ENCODE data around the gene GPD1L.
"Not testable (repeated sequence)": the region's sequence is repeated elsewhere in the genome, so short reads cannot be mapped to it uniquely, and the experiment has no call there.

GPD1L gene

DNA sequence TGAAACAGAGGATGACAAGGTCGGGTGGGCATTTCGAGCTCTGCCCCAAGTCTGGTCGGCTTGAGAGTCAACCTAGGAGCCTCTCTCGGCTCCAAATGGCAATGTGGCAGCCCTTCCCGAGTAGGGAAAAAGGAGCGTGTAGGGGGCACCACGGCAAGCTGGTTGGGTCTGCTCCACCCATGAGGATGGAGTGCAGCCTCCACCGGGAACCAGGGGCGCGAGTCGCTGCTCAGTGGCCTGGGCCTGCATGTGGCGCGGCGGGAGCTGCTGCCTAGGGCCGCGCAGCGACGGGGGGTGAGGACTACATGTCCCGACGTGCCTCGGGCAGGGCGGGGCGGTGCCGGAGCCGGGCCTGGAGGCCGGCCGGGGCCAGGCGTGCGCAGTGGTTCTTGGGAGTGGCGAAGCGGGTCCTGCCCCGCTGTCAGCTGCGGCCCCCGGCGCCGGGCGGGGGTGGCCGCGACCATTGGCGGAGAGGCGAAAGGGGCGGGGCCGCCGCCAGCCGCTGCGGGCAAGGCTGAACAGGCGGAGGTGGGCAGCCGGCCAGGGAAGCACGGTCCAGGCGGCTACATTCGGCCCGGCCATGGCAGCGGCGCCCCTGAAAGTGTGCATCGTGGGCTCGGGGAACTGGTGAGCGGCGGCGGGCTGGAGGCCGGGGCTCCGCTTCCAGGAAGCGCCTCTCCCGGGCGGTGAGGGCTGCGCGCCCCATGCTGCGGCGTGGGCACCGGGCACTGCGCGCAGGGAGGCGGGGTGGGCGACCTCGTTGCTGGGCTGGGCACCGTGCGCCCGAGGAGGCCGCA is at the start of gene GPD1L:
Gene GPD1L, plus strand, starts transcription at position 489 of the 797 bp plus-strand sequence. Its CDS starts 92 bp downstream, at position 581.
- DNase-seq, result peak; percentile 91

DNA sequence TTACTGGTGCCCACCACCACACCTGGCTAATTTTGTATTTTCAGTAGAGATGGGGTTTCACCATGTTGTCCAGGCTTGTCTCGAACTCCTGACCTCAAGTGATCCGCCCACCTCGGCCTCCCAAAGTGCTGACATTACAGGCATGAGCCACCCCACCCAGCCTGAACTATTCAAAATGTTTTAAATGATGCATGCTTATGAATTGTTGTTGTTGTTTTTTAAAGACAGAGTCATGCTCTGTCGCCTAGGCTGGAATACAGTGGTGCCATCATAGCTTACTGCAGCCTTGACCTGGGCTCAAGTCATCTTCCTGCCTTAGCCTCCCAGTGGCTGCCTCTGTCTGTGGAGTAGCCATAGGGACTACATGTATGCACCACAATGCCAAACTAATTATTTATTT is 48.0 kb upstream of the GPD1L start:
- DNase-seq, result not testable (repeated sequence)

DNA sequence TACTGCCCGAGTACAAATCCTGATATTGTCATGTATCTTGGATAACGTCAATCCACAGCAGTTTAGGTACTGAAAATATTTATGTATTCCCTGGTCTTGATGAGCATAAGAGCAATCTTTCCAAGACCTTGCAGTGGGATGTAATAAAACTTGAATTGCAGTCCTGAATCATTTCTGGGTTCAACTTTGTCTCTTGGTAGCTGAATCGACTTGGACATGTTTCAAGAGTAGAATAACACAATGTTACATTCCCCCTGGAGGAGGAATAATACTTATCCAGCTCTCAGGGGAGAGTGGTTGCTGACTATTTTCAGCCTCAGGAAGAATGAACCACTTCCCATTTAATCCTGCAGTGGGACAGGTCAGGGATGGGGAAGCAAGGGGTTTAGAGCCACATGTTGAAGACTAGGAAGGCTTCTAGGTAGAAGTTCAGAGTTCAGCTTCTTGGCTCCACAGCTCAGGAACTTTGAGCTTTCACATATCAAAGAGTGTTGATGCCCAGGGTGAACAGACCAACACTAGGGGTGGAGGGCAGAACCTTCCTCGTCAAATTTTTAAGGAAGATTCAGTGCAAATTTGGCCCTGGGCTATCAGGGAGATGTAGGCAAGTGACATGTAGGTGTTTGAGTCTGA is 43.4 kb upstream of the GPD1L start:
- DNase-seq, result no peak

DNA sequence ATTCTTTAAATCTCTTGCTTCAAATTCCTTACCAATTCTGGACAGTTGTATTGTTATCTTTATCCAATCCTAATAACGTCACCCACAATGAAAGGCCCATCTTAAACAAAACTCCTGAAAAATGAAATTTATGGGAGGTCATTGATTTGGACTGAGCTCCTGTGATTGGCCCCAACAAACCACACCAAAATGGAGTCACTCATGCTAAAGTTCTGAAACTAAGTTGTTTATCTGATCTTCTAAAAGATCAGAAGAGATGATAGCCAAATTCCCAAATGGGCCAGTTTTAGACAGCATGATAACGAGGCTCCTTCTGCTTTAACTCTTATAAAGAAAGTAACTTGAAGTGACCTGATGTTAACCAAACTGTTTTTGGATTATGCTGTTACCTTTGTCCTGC is 39.7 kb upstream of the GPD1L start:
- no peak for DNase-seq

DNA sequence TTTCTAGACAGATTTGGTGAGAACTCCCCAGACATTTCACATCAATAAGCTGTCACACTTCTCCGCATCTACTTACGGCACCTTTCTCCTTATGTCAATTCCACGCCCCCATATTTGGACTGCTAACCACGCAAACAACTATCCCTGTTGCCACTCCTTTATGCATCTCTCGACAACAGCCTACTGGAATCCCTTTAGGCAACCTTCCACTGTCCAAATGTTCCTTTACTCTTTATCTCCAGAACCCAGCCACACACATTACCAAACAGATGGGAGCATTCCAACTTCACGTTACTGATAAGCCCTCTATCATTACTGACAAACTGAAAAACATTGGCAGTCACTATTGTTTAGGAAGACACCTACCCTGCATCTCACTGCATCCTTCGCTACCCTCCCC is 32.2 kb upstream of the GPD1L start:
- DNase-seq, result not testable (repeated sequence)

DNA sequence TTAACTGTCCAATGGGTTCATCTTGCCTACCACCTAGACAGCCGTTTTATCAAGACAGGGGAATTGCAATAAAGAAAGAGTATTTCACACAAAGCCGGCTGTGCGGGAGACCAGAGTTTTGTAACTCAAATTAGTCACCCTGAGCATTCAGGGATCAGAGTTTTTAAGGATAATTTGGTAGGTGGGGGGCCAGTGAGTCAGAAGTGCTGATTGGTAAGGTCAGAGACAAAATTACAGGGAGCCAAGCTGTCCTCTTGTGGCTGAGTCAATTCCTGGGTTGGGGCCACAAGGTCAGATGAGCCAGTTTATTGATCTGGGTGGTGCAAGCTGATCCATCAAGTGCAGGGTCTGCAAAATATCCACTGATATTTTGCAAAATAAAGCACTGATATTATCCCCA is 29.9 kb upstream of the GPD1L start:
- no peak for DNase-seq

DNA sequence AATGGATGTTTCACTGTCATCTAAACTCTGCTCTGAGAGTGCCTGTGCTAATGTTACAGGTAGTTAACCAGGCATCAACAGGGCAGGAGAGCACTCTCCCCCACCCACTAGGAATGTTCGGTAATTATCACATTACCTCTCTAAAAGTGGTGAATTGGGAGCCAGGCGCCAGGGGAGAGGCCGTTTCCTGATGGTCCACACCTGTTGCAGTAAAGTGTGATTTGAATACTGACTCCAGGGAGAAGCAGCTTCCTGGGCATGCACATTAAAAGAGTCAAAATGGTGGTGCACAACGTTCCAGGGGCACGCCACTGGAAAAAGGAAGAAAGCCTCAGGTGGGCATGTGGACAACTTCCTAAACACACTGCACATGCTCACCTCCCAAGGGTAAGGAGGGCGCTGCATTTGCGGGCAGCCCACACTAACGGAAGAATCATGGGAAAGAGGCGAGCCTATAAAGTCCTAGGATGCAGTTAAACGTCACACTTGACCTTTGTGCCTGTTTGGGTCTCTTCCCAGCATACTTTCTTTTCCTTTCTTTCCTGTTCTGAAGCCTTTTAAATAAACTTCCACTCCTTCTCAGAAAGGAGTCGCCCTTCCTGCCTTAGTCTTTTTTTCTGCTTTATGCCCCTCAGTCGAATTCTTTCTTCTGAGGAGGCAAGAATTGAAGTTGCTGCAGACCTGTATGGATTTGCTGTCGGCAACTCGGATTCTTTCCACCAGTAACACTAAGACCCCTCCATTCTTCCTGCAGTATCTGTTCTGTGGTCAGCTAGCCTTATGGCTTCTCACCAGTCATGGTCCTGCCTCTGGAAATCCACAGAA is 28.9 kb upstream of the GPD1L start:
- no peak for DNase-seq

DNA sequence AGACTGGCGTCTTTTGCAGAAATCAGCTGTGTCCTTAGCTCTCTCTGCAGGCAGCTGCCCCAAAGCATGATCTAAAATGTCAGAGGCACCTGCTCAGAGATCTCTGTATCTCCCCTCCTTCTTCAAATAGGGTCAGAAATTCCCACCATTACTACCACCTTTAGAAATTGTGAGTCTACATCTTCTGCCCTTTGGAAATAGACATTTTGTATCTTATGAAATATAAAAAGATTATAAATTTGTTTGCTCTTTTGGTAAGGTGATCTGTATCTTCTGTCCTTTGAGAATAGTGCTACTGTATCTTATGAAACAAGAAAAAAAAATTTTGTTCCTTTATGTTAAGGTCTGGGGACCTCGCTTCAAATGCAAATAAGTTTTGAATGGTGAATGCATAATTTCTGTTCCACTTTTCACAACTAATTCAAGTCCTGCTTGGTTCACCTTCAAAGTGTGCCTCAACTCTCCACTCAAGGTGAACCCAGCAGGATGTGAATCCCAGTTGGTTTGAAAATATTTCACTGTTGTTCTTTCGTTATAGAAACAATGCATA is 28.3 kb upstream of the GPD1L start:
- DNase-seq, result no peak

DNA sequence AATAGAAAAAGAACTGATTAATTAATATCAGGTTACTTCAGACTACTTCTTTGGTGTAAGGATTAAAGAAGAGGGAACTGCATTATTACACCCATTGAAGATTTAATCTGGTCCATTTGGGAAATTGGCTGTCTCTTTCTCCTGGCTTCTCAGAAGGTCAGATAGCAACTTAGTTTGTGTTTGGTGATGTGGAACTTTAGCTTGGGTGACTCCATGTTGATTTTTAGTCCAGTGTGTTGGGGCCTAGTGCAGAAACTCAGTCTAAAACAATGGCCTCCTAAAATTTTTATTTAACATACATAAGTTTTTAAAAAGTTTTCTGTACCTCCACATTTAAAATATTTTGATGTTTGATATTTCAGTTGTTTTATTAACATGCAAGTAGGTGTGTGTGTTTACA is 27.6 kb upstream of the GPD1L start:
- no peak for DNase-seq

DNA sequence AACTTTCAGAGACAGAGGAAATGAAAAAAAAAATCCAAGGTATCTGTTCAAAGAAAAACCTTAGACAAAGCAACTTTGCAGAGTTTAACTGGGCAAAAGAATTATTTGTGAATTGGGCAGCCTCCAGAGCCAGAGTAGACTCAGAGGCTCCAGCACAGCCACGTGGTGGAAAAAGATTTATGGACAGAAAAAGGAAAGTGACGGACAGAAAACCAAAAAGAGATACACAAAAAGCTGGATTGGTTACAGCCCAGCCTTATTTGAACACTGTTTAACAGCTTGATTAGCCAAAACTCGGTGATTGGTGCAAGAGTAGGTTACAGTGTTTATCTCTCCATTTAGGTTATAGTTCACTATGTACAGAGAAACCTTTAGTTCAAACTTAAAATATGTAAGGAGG is 23.7 kb upstream of the GPD1L start:
- no peak for DNase-seq

DNA sequence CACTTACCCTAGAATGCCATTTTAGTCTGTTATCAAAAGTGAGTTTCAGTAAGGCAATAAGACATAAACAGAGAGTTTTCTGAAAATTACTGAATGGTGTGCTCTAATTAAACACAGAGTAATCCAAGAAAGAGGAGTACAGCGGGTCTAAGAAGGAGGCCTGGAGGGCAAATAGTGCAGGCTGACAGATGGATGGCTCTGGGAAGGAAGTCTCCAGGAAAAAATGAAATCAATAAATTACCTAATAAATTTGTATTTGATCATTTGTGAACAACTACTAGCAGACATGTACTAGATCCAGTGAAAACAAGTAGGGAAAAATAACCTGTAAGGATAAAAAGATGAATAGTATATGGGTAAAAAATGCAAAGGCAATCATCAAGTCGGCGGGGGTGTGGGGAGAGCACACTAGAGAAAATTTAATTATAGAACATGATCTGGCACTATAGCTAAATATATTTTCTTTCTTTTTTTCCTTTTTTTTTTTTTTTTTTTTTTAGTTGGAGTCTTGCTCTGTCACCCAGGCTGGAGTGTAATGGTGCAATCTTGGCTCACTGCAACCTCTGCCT is 22.6 kb upstream of the GPD1L start:
- DNase-seq, result no peak

DNA sequence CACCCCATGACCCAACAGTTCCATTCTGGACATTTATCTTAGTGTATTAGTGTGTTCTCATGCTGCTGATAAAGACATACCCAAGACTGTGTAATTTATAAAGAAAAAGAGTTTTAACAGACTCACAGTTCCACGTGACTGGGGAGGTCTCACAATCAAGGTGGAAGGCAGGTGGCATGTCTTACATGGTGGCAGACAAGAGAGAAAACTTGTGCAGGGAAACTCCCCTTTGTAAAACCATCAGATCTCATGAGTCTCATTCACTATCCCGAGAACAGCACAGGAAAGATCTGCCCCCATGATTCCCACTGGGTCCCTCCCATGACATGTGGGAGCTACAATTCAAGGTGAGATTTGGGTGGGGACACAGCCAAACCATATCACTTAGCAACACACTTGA is 21.6 kb upstream of the GPD1L start:
- DNase-seq, result no peak

DNA sequence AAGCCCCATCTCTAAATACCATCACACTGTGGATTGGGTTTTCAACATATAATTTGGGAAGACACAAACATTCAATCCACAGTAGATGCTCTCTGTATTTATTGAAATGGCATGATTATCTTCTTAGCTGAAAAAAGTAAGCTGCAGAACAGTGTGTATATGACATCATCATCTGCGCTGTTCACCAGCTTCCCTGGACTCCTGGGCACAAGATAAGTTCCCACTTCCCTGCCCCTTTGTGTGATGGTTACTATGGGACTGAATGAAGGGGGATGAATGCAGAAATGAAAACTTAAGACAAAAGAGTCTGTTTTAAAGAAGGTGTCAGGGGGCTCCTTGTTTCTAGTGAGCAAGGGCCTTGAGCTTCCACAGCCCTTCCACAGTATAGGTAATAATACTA is 20.0 kb upstream of the GPD1L start:
- DNase-seq, result no peak

DNA sequence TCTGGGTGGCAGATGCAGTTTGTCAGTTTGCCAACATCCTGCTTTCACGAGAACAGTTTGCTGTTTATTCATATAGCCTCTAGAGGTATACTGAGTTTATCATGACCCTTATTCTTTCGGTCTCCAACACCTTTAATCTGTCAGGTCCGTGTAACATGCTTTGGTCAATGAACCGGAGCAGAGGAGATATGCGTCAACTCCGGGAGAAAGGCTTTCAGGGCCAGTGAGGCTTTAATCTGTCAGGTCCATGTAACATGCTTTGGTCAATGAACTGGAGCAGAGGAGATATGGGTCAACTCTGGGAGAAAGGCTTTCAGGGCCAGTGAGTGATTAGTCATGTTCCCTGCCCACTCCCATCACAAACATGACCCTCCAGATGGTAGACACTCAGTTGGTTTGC is 16.9 kb upstream of the GPD1L start:
- no peak for DNase-seq

DNA sequence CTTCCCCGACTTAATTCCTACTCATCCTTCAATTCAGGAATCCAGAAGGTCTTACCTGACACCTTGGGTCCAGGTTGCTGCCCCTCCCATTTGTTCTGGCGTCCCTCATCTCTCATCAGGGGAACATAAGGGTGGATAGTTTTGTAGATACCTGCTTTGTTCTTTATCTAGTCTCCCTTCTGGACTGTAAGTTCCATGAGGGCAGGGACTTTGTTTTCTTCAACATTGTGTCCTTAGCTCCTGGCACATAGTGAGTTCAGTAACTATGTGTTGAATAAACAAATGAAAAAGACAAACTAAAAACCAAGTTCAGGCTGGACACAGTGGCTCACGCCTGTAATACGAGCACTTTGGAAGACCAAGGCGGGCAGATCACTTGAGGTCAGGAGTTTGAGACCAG is 13.2 kb upstream of the GPD1L start:
- DNase-seq, result no peak

DNA sequence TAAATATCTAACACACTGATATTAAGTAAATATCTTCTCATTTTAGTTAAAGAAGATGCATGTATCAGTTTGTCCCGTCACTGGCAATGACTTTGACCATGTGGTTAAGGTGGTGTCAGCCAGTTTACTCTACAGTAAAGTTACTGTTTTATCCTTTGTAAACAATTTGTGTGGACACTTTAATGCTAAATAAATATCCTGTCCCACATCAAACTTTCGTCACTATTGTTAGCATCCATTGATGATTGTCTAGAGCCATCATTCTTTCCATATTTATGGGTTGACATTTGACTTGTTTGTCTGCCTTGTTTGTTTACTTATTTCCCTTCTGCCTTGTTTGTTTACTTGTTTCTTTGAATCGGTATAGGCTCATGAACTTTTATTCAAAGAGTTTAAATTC is 11.0 kb upstream of the GPD1L start:
- no peak for DNase-seq

DNA sequence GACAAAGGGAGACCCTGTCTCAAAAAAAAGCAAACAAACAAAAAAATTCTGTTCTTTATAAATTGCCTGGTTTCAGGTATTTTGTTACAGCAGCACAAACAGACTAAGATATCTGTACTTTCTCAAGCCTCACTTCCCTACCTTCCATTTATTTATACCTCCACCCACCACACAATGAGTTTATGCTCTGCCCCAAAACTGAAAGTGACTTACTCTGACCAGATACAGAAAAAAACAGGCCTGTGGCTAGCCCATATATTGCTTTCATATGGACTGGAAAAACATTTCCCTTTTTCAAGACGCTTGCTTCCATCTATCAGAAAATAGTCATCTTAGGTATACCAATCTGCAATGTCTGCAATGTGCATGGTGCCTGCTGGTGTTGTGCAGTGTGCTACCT is 8.7 kb upstream of the GPD1L start:
- no peak for DNase-seq

DNA sequence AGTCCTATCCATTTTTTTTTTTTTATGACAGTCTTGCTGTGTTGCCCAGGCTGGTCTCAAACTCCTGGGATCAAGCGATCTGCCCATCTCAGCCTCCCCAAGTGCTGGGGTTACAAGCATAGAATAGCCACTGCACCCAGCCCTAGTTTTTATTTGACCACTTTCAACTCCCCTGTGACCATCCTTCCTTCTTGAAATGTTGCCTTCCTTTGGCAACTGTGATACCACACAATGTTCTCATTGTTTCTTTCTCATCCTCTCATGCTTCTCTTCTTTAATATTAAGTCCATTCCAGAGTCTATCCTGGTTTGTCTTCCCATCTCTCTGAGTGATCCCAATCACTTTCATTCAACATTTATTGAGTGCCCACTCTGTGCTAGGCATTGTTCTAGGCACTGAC is 7.9 kb upstream of the GPD1L start:
- no peak for DNase-seq

DNA sequence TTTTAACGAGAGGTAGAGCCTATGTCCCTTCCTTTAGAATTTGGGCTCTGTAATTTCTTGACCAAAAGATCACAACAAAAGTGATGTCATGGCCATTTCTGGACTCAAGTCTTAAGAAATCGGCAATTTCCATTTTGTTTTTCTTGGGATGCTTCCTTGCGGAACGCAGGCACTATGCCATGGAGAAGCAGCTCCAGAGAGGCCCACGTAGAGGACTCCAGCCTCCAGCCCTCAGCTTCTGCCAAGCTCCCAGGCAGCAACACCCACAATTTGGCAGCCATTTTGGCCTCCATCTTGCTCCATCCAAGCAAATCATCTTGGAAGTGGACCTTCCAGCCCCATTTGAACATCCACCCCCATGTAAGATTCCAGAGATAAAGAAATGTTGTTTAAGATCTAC is 6.0 kb upstream of the GPD1L start:
- no peak for DNase-seq

DNA sequence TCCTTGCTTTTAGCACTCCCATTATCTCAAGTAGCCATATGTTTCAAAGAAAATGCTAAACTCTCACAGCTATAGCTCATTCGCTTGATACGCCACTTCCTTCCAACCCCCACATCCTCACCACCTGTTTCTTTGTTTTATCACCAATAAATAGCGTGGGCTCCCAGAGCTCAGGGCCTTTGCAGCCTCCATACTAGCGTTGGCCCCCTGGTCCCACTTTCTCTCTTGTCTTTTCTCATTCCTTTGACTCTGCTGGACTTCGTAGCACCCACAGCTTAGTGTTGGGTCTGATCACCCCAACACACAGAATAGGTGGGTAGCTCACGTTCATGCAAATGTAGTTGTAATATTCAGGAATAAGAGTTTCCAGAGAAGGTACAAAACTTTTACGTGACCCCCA is 4.1 kb upstream of the GPD1L start:
- no peak for DNase-seq

DNA sequence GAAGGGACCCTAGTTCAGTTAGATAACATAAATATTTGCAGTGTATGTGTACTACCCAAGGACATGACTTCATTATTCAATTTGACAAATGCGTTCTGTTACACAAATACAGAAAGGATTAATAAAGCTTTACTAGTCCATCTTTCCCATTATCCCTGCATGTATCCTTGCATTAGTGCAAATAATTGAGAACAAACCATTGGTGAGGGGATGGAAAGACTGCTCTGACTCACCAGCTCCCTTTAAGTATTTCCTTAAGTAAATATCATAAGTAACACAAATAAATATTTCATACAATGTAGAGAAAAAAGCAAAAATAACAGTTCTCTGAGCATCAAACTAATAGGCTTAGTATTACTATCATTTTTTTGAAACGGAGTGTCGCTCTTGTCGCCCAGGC is 1.9 kb upstream of the GPD1L start:
- DNase-seq, result no peak

DNA sequence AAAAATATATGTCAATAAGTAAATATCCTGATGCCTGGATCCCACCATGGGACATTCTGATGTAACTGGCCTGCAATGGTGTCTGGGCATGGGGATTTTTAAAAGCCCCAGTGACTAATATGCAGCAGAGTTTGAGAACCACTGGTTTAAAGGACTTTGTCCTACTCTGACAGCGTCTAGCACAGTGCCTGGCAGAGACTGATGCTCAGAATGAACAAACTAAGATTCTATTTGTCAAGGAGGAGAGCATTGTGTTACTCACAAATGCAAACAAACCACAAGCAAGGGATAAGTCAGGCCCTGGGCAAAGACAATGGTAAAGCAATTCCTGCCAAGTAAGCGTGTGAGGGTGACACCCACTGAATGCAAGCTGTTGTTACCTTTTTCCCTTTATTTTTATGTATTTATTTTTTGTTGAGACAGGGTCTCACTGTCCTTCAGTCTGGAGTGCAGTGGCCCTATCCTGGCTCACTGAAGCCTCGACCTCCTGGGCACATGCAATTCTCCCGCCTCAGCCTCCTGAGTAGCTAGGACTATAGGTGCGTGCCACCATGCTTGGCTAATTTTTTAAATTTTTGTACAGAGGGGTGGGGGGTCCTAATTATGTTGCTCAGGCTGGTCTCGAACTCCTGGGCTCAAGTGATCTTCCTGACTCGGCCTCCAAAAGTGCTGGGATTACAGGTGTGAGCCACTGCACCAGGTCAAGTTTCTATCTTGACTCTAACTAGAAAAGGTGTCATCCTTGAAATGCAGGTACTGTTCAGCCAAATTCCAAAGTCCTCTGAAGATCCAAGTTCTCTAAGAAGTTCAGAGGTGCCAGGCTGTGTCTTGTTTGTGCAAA is 909 bp upstream of the GPD1L start:
- DNase-seq, result no peak

Measured in stimulated activated CD4-positive, alpha-beta T cell treated with anti-CD3 and anti-CD28 coated beads, Interleukin-12 subunit alpha, Interleukin-12 subunit beta, amount 100 ng/mL, for 4 hours (primary cell).